Hippocampal formation (tissue), 2 donors: ENCODE measurements around the gene OR10J4.
"Not testable (repeated sequence)": the region's sequence is repeated elsewhere in the genome, so short reads cannot be mapped to it uniquely, and the experiment has no call there.

Experiments
- DNase-seq, 2 donors: peaks; one replicate each; lab custom pipeline; 2025; lab: John Stamatoyannopoulos, UW

Gene OR10J4

GRCh38 chr1:159431904-159432303 lies at the start of gene OR10J4:
TSS of gene OR10J4 (plus strand) at chr1:159432204.
- DNase-seq: no peak

- no peak for DNase-seq
Observed at GRCh38 chr1:159406821-159407220, 25.2 kb upstream of the OR10J4 start.

GRCh38 chr1:159408862-159409400 lies 23.1 kb upstream of the OR10J4 start:
- DNase-seq: no peak

GRCh38 chr1:159421821-159422220 lies 10.2 kb upstream of the OR10J4 start:
- no peak for DNase-seq

GRCh38 chr1:159428536-159428935 lies 3.5 kb upstream of the OR10J4 start:
- DNase-seq: no peak

GRCh38 chr1:159429074-159429861 lies 2.7 kb upstream of the OR10J4 start:
- DNase-seq: no peak

- peak in 1 of 2 donors; percentile 1 for DNase-seq
Observed at GRCh38 chr1:159430985-159431384, 1.0 kb upstream of the OR10J4 start.

- peak in 1 of 2 donors; percentile 6 for DNase-seq
Observed at GRCh38 chr1:159436469-159436868, 4.5 kb downstream of the OR10J4 start.

GRCh38 chr1:159439422-159439821 lies 7.4 kb downstream of the OR10J4 start, which contains the start of gene OR10J1:
TSS of gene OR10J1 (plus strand) at chr1:159439722. CDS start at chr1:159439792, 70 bp downstream.
- no peak for DNase-seq

GRCh38 chr1:159441360-159441759 lies 9.4 kb downstream of the OR10J4 start:
- peak in 1 of 2 donors; percentile 8 for DNase-seq

GRCh38 chr1:159442428-159442827 lies 10.4 kb downstream of the OR10J4 start:
- no peak for DNase-seq

GRCh38 chr1:159443066-159443750 lies 11.2 kb downstream of the OR10J4 start:
- DNase-seq: no peak

GRCh38 chr1:159444511-159444910 lies 12.5 kb downstream of the OR10J4 start:
- no peak for DNase-seq

GRCh38 chr1:159448181-159448580 lies 16.2 kb downstream of the OR10J4 start:
- no peak for DNase-seq

- DNase-seq: not testable (repeated sequence)
Observed at GRCh38 chr1:159449605-159450004, 17.6 kb downstream of the OR10J4 start.

GRCh38 chr1:159459551-159459950 lies 27.5 kb downstream of the OR10J4 start:
- DNase-seq: no peak

- DNase-seq: no peak
Observed at GRCh38 chr1:159465191-159465603, 33.2 kb downstream of the OR10J4 start.

GRCh38 chr1:159468321-159468720 lies 36.3 kb downstream of the OR10J4 start:
- DNase-seq: no peak

GRCh38 chr1:159469921-159470533 lies 38.0 kb downstream of the OR10J4 start:
- no peak for DNase-seq

GRCh38 chr1:159473335-159473734 lies 41.3 kb downstream of the OR10J4 start:
- DNase-seq: no peak

- no peak for DNase-seq
Observed at GRCh38 chr1:159474926-159475325, 42.9 kb downstream of the OR10J4 start.
